Tibial nerve (tissue), 4 donors: Measurements from ENCODE around the gene USP34. TPM values are rescaled to one million over a fixed set of nuclear protein-coding genes. Genes with fewer than 3 reads are reported as not detected.
"Not testable (repeated sequence)": the region's sequence is repeated elsewhere in the genome, so short reads cannot be mapped to it uniquely, and the experiment has no call there.

Source experiments
- DNase-seq, 2 donors: peaks; one replicate each; pipeline ENCODE4 v3.0.0-alpha.2; 2019; ENCODE audit warnings: low spot score in 2 of 2
- H3K27ac ChIP-seq, 4 donors: fragments of 200-600 bp; sonication (generic) in 3 of 4; one replicate each; pipeline ENCODE4 v1.5.1; 2017 to 2019; ENCODE audit warnings: mild to moderate bottlenecking in 1 of 4
- H3K27me3 ChIP-seq, 2 donors: fragments of 200-600 bp; sonication (generic) in 1 of 2; one replicate each; pipeline versions ENCODE4 v1.5.1 to v1.6.0; 2017 to 2019
- H3K36me3 ChIP-seq, 3 donors: fragments of 200-600 bp; sonication (generic); one replicate each; pipeline ENCODE4 v1.5.1; 2018 to 2019
- H3K4me1 ChIP-seq, 4 donors: fragments of 200-600 bp; sonication (generic) in 3 of 4; one replicate each; pipeline ENCODE4 v1.5.1; 2017 to 2019
- H3K4me3 ChIP-seq, 4 donors: fragments of 200-600 bp; sonication (generic) in 3 of 4; one replicate each; pipeline ENCODE4 v1.5.1; 2017 to 2019; ENCODE audit warnings: mild to moderate bottlenecking in 1 of 4, moderate library complexity in 1 of 4
- H3K9me3 ChIP-seq, 4 donors: fragments of 200-600 bp; sonication (generic) in 3 of 4; one replicate each; pipeline ENCODE4 v1.5.1; 2017 to 2019
- EP300 ChIP-seq, 2 donors: sonication (generic); formaldehyde crosslinking; IDR thresholded peaks; one replicate each; pipeline ENCODE4 v1.6.1; 2017; ENCODE audit warnings: antibody characterized with exemption in 2 of 2, mild to moderate bottlenecking in 1 of 2
- POLR2A ChIP-seq, 2 donors: fragments of 450-650 bp; IDR thresholded peaks; one replicate each; pipeline ENCODE4 v1.6.1; 2017; ENCODE audit warnings: antibody characterized with exemption in 2 of 2, mild to moderate bottlenecking in 2 of 2, moderate library complexity in 2 of 2
- WGBS, 2 donors: methylation state at CpG; one replicate each; pipeline ENCODE4 v1.1.5; 2018; 5-methylcytosine and 5-hydroxymethylcytosine counted together
- total RNA-seq, 4 donors: library from RNA; depleted of rRNA; stranded (reverse); fragments of >200 nt; gene quantifications; one replicate each; pipeline ENCODE4 v1.1.0, GENCODE V29; 2016
- TF ChIP-seq, protein P1 (sequence below), 5 experiments: fragments of 200-600 bp in 3 of 5; fragments of 450-650 bp in 2 of 5; sonication (generic) in 3 of 5; IDR thresholded peaks; one replicate each; pipeline ENCODE4 v1.5.1; 2016 to 2019; ENCODE audit warnings: antibody characterized with exemption in 5 of 5, mild to moderate bottlenecking in 3 of 5, moderate library complexity in 2 of 5

Gene USP34
- total RNA-seq, 4 donors from 2014 or later, result 114 to 211 (median 148) TPM

DNA sequence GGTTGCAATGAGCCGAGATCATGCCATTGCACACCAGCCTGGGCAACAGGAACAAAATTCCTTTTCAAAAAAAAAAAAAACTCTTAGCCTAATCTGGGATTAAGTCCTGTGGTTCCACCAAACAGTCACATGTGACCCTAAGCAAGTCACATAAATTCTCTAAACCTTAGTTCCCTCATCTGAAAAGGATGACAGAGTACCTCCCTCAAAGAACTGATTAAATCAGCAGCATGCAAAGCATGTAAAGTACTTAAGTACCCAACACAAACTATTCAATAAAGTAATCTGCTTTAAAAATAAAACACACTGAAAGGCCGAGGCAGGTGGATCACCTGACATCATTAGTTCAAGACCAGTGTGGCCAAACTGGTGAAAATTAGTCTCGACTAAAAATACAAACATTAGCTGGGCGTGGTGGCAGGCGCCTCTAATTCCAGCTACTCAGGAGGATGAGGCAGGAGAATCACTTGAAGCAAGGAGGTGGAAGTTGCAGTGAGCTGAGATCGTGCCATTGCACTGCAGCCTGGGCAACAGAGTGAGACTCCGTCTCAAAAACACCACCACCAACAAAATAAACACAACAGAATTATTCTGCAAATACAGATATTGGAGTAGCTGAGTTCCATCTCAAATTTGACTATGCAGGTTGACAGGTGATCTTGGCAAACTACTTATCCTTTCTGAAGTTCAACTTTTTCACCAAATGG lies 7.0 kb downstream of the USP34 start:
- WGBS, 2 donors, result 80 to 83% methylated on average over 7 of the region's 7 CpGs
- Histone ChIP-seq H3K27ac (no peak overlapping the region), H3K9me3 (no peaks in the 10 kb centered on the region), H3K27me3 (no peaks in the 10 kb centered on the region), H3K36me3 (peaks cover 0 to 5% (median 2%) of the 10 kb centered on the region in 3 donors), H3K4me1 (peaks cover 0 to 47% (median 2%) of the 10 kb centered on the region in 4 donors), H3K4me3 (no peak overlapping the region)
- TF ChIP-seq POLR2A (IDR thresholded peaks at IDR 0.05) (no peak), EP300 (IDR thresholded peaks at IDR 0.05) (no peak)
- TF ChIP-seq, protein P1, sequence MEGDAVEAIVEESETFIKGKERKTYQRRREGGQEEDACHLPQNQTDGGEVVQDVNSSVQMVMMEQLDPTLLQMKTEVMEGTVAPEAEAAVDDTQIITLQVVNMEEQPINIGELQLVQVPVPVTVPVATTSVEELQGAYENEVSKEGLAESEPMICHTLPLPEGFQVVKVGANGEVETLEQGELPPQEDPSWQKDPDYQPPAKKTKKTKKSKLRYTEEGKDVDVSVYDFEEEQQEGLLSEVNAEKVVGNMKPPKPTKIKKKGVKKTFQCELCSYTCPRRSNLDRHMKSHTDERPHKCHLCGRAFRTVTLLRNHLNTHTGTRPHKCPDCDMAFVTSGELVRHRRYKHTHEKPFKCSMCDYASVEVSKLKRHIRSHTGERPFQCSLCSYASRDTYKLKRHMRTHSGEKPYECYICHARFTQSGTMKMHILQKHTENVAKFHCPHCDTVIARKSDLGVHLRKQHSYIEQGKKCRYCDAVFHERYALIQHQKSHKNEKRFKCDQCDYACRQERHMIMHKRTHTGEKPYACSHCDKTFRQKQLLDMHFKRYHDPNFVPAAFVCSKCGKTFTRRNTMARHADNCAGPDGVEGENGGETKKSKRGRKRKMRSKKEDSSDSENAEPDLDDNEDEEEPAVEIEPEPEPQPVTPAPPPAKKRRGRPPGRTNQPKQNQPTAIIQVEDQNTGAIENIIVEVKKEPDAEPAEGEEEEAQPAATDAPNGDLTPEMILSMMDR (IDR thresholded peaks at IDR 0.05), result no peak
- no peak for DNase-seq

DNA sequence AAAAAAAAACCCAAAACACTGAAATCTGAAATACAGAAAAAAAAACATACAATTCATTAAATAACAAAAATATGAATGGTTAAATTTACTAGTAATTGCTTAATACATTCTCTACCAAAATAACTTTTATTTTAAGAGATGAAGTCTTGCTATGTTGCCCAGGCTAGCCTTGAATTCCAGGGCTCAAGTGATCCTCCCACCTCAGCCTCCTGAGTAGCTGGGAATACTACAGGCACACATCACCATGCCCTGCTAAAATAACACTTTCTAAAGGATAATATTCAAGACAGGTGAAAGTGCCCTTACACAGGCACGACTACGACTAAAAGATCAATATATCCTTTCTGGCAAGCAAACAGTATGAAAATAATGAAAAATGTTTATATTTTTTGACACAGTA lies 9.5 kb downstream of the USP34 start:
- TF ChIP-seq POLR2A (IDR thresholded peaks at IDR 0.05), result no peak

DNA sequence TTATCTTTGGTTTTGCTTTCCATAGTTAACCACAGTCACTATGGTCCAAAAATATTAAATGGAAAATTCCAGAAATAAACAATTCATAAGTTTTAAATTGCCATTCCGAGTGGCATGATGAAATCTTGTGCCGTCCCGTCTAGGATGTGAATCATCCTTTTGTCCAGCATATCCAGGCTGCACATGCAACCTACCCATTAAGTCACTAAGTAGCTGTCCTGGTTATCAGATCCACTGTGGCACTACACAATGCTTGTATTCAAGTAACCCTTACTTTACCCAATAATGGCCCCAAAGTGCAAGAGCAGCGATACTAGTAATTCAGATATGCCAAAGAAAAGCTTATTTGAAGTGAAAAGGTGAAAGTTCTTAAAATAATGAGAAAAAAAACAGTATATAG lies 10.7 kb downstream of the USP34 start:
- TF ChIP-seq EP300 (IDR thresholded peaks at IDR 0.05), result no peak
- TF ChIP-seq, protein P1 (IDR thresholded peaks at IDR 0.05), result no peak
- no peak for TF ChIP-seq POLR2A (IDR thresholded peaks at IDR 0.05)
- H3K4me3 ChIP-seq, result no peak overlapping the region
- H3K36me3 ChIP-seq, result no peaks in the 10 kb centered on the region
- H3K27ac ChIP-seq, result peak overlapping the region in 1 of 4 donors; percentile 47
- H3K27me3 ChIP-seq, result no peaks in the 10 kb centered on the region
- 23 to 27% methylated on average over 4 of the region's 4 CpGs for WGBS, 2 donors
- DNase-seq, result no peak
- H3K9me3 ChIP-seq, result no peaks in the 10 kb centered on the region
- H3K4me1 ChIP-seq, result peaks cover 0 to 52% (median 0%) of the 10 kb centered on the region in 4 donors

More for the DNA sequence above, 9.5 kb downstream of the USP34 start:
- no peak for DNase-seq
- H3K36me3 ChIP-seq, result no peaks in the 10 kb centered on the region
- H3K9me3 ChIP-seq, result no peaks in the 10 kb centered on the region
- H3K27ac ChIP-seq, result no peak overlapping the region
- no peak overlapping the region for H3K4me3 ChIP-seq
- H3K4me1 ChIP-seq, result peaks cover 0 to 45% (median 0%) of the 10 kb centered on the region in 4 donors
- WGBS, 2 donors, result 90 to 95% methylated on average over 2 of the region's 2 CpGs
- no peaks in the 10 kb centered on the region for H3K27me3 ChIP-seq

DNA sequence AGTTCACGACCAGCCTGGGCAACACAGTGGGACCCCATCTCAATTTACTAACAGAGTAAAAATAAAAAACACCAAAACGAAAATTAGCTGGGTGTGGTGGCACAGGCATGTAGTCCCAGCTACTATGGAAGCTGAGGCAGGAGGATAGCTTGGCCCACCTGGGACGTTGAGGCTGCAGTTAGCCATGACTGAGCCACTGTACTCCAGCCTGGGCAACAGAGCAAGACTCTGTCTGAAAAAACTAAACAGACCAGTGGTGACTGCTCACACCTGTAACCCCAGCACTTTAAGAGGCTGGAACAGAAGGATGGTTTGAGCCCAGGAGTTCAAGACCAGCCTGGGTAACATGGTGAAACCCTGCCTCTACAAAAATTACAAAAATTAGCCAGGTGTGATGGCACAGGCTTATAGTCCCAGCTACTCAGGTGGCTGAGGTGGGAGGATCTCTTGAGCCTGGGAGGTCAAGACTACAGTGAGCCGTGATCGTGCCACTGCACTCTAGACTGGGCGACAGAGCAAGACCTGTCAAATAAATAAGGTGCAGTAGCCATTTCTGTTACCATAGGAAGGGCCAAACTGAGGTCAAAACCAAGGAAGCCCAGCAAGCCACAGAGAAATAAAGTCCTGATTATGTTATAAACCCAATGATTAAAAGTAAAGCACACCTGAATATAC lies 14.0 kb downstream of the USP34 start:
- Histone ChIP-seq H3K9me3 (no peaks in the 10 kb centered on the region), H3K36me3 (no peaks in the 10 kb centered on the region), H3K27ac (no peak overlapping the region), H3K27me3 (no peaks in the 10 kb centered on the region), H3K4me1 (peaks cover 0 to 47% (median 0%) of the 10 kb centered on the region in 4 donors), H3K4me3 (no peak overlapping the region)
- DNase-seq, result no peak
- TF ChIP-seq EP300 (IDR thresholded peaks at IDR 0.05) (no peak), POLR2A (IDR thresholded peaks at IDR 0.05) (no peak)
- TF ChIP-seq, protein P1 (IDR thresholded peaks at IDR 0.05), result no peak
- 87 to 90% methylated on average over 6 of the region's 6 CpGs for WGBS, 2 donors

DNA sequence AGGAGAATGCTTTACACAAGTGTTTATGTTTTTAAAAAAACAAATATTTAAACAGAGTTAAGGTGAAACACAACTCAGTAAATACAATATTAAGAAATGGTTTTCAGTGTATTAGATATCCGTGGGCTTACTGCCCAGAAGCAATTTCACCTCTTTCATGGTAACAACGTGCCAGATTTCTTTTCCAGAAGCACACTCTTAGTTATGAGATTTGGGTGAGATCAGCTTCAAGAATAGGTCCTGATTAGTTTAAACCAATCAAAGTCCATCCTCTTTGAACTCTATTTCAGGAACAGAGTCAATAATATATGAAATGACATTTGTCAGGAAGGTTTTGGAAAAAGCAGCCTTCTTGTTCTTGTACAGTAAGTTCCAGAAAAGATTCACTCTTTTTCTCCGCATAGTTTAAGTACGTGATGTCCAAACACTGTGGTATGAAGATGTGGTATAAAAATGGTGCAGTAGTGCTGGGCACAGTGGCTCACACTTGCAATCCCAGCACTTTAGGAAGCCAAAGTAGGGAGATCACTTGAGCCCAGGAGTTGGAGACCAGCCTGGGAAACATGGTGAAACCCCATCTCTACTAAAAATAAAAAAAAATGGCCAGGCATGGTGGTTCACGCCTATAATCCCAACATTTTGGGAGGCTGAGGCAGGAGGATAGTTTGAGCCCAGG lies 14.7 kb downstream of the USP34 start:
- Histone ChIP-seq H3K27me3 (no peaks in the 10 kb centered on the region), H3K4me1 (peaks cover 0 to 47% (median 0%) of the 10 kb centered on the region in 4 donors), H3K27ac (no peak overlapping the region), H3K4me3 (no peak overlapping the region), H3K36me3 (peaks cover 0 to 4% (median 0%) of the 10 kb centered on the region in 3 donors), H3K9me3 (no peaks in the 10 kb centered on the region)
- TF ChIP-seq POLR2A (IDR thresholded peaks at IDR 0.05) (no peak), EP300 (IDR thresholded peaks at IDR 0.05) (no peak)
- TF ChIP-seq, protein P1 (IDR thresholded peaks at IDR 0.05), result no peak
- DNase-seq, result no peak
- WGBS, 2 donors, result 72 to 73% methylated on average over 5 of the region's 5 CpGs

DNA sequence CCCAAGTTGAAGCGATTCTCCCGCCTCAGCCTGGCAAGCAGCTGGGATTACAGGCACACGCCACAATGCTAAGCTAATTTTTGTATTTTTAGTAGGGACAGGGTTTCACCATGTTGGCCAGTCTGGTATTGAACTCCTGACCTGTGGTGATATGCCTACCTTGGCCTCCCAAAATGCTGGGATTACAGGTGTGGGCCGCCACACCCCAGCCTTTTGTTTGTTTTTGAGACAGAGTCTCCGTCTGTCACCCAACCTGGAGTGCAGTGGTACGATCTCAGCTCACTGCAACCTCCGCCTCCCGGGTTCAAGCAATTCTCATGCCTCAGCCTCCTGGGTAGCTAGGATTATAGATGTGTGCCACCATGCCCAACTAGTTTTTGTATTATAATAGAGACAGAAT lies 15.9 kb downstream of the USP34 start:
- not testable (repeated sequence) for H3K36me3 ChIP-seq, H3K27ac ChIP-seq, H3K4me3 ChIP-seq, H3K9me3 ChIP-seq, H3K27me3 ChIP-seq, DNase-seq
- peaks cover 0 to 40% (median 0%) of the 10 kb centered on the region in 4 donors for H3K4me1 ChIP-seq
- 97 to 99% methylated on average over 8 of the region's 8 CpGs for WGBS, 2 donors
